ENCODE data around the gene RPS14. TPM values are rescaled to one million over a fixed set of nuclear protein-coding genes. Genes with fewer than 3 reads are reported as not detected.
A peak's percentile ranks its signal among the peaks of the same experiment; 100 is the strongest.

The RPS14 gene
- total and polyA plus RNA-seq, 2 donors from 2014 or later: 1,504 to 1,994 TPM

DNA sequence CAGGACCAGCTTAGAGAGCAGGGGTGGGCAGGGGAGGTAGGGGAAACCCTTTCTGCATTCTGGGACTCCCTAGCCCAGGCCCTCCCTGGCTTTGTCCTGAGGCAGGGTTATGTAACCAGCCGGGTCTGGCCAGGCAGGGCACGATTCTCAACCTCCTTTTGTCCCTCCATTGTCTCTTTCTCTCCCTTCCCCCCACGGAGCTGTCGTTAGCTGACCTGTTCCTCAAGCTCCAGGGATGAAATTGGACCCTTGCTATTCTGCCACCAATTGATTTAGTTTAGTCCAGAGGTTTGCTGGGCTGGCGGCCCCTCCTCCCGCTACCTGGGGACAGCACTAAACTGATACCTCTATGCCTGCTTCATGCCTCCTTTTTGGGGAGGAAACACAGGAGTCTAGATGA, 49.0 kb upstream of the RPS14 start:
- peaks cover 0 to 41% (median 37%) of the 10 kb centered on the region in 3 donors for H3K4me1 ChIP-seq (ENCODE audit: control insufficient read depth in 2 of 3, insufficient read depth in 2 of 3, low read depth in 1 of 3, low read length in 3 of 3)
- TF ChIP-seq, protein P1, sequence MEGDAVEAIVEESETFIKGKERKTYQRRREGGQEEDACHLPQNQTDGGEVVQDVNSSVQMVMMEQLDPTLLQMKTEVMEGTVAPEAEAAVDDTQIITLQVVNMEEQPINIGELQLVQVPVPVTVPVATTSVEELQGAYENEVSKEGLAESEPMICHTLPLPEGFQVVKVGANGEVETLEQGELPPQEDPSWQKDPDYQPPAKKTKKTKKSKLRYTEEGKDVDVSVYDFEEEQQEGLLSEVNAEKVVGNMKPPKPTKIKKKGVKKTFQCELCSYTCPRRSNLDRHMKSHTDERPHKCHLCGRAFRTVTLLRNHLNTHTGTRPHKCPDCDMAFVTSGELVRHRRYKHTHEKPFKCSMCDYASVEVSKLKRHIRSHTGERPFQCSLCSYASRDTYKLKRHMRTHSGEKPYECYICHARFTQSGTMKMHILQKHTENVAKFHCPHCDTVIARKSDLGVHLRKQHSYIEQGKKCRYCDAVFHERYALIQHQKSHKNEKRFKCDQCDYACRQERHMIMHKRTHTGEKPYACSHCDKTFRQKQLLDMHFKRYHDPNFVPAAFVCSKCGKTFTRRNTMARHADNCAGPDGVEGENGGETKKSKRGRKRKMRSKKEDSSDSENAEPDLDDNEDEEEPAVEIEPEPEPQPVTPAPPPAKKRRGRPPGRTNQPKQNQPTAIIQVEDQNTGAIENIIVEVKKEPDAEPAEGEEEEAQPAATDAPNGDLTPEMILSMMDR (IDR thresholded peaks at IDR 0.05; ENCODE audit: borderline replicate concordance, extremely low read depth, insufficient read depth): no peak
- no peaks in the 10 kb centered on the region for H3K9me3 ChIP-seq (ENCODE audit: control insufficient read depth in 2 of 3, insufficient read depth in 1 of 3, low read length in 3 of 3)
- intact Hi-C loops (cut with DNase I): no loop called here
- FAIRE-seq (no peak), DNase-seq (peak in 4 of 5 donors; percentile 65 to 78 (median 70))
- H3K9ac ChIP-seq (ENCODE audit: low read length in 3 of 3): no peak overlapping the region
- no peak overlapping the region for H3K4me3 ChIP-seq (ENCODE audit: low read length in 3 of 3)
- peak overlapping the region in 1 of 2 donors; percentile 18 for H3K27ac ChIP-seq (ENCODE audit: low read depth in 2 of 2, low read length in 2 of 2)
- H3K27me3 ChIP-seq (ENCODE audit: control insufficient read depth, insufficient read depth, low read length): no peaks in the 10 kb centered on the region
- peaks cover 0 to 4% (median 0%) of the 10 kb centered on the region in 3 donors for H3K36me3 ChIP-seq (ENCODE audit: control insufficient read depth in 2 of 3, insufficient read depth in 3 of 3, low read length in 3 of 3)

DNA sequence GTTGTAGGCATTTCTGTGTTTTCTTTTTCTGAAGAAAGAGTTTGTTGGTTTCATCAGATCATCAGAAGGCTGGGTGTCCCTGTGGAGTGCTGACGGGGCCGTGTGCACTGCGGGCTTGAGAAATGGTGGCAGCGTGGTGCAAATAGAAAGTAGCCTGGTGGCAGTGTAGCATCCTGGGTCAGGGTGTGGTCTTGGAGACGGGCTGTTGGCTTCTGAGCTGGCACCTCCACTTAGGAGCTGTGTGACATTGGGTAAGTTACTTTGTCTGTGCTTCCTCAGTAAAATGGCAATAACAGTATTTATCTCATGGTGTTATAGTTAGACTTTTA, 48.4 kb upstream of the RPS14 start:
- FAIRE-seq (no peak), DNase-seq (no peak)
- H3K36me3 ChIP-seq (ENCODE audit: control insufficient read depth in 2 of 3, insufficient read depth in 3 of 3, low read length in 3 of 3): peaks cover 0 to 4% (median 0%) of the 10 kb centered on the region in 3 donors
- H3K27me3 ChIP-seq (ENCODE audit: control insufficient read depth, insufficient read depth, low read length): no peaks in the 10 kb centered on the region
- intact Hi-C loops (cut with DNase I): no loop called here
- H3K4me3 ChIP-seq (ENCODE audit: low read length in 3 of 3): no peak overlapping the region
- H3K4me1 ChIP-seq (ENCODE audit: control insufficient read depth in 2 of 3, insufficient read depth in 2 of 3, low read depth in 1 of 3, low read length in 3 of 3): peaks cover 0 to 38% (median 35%) of the 10 kb centered on the region in 3 donors
- H3K27ac ChIP-seq (ENCODE audit: low read depth in 2 of 2, low read length in 2 of 2): peak overlapping the region in 1 of 2 donors; percentile 9
- no peaks in the 10 kb centered on the region for H3K9me3 ChIP-seq (ENCODE audit: control insufficient read depth in 2 of 3, insufficient read depth in 1 of 3, low read length in 3 of 3)
- TF ChIP-seq, protein P1 (IDR thresholded peaks at IDR 0.05; ENCODE audit: borderline replicate concordance, extremely low read depth, insufficient read depth): no peak
- H3K9ac ChIP-seq (ENCODE audit: low read length in 3 of 3): no peak overlapping the region

DNA sequence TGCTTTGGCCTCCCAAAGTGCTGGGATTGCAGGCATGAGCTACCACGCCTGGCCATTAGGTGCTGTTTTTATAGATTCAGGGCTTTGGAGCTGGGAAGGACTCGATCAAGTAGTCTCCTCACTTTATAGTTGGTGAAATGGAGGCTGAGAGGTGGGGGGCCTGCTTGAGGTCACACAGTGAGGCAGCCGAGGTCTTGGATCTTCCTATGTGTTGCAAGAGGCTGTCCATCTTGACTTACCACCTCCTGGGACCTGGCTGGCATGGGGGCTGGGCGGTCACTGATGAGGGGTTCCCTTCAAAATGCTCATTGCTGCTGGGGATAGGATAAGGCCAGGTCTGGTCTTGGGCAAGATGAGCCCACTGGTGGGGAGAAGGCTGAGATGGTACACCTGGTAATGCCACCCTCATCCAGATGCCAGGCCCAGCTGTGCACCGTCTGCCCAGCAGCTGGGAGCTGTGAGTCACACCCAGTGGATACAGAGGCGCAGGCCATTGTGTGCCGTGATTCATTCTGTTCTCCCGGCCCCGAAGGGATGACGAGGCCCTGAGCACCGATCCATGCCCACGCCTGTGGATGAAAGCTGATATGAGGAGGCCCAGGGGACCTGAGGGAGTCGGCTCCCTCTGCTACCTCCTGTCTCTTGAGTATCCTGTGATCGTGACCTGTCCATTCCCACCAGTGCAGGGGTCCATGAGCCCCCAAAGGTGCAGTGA, 47.9 kb upstream of the RPS14 start:
- H3K27ac ChIP-seq (ENCODE audit: low read depth in 2 of 2, low read length in 2 of 2): peak overlapping the region; percentile 9 to 74
- peaks cover 0 to 42% (median 35%) of the 10 kb centered on the region in 3 donors for H3K4me1 ChIP-seq (ENCODE audit: control insufficient read depth in 2 of 3, insufficient read depth in 2 of 3, low read depth in 1 of 3, low read length in 3 of 3)
- TF ChIP-seq, protein P1 (IDR thresholded peaks at IDR 0.05; ENCODE audit: borderline replicate concordance, extremely low read depth, insufficient read depth): no peak
- no peaks in the 10 kb centered on the region for H3K9me3 ChIP-seq (ENCODE audit: control insufficient read depth in 2 of 3, insufficient read depth in 1 of 3, low read length in 3 of 3)
- intact Hi-C loops (cut with DNase I): no loop called here
- no peak overlapping the region for H3K4me3 ChIP-seq (ENCODE audit: low read length in 3 of 3)
- DNase-seq: peak; percentile 86 to 90 (median 87)
- FAIRE-seq: no peak
- H3K27me3 ChIP-seq (ENCODE audit: control insufficient read depth, insufficient read depth, low read length): no peaks in the 10 kb centered on the region
- H3K36me3 ChIP-seq (ENCODE audit: control insufficient read depth in 2 of 3, insufficient read depth in 3 of 3, low read length in 3 of 3): peaks cover 0 to 4% (median 4%) of the 10 kb centered on the region in 3 donors
- no peak overlapping the region for H3K9ac ChIP-seq (ENCODE audit: low read length in 3 of 3)
